Heart right ventricle (tissue), 16 donors: ENCODE results near the gene AGAP2. TPM values are rescaled to one million over a fixed set of nuclear protein-coding genes. Genes with fewer than 3 reads are reported as not detected.
"Not testable (repeated sequence)": the region's sequence is repeated elsewhere in the genome, so short reads cannot be mapped to it uniquely, and the experiment has no call there.

ENCODE experiments used
- ATAC-seq, 8 donors: fragments of 200-7000 bp; cut with Tn5 transposase; one replicate each; pipeline ENCODE4 v1.9.1; 2020; ENCODE audit warnings: mild to moderate bottlenecking in 8 of 8, moderate library complexity in 8 of 8, moderate number of reproducible peaks in 1 of 8
- DNase-seq, 2 donors: peaks; one replicate each; pipeline ENCODE4 v3.0.0-alpha.2; 2020
- H3K27ac ChIP-seq, 10 donors: fragments of 200-600 bp; sonication (generic) in 2 of 10; one replicate each; pipeline versions ENCODE4 v1.5.0 to v1.8.0; 2020 to 2022; ENCODE audit warnings: mild to moderate bottlenecking in 3 of 10
- H3K27me3 ChIP-seq, 7 donors: fragments of 200-600 bp; one replicate each; pipeline ENCODE4 v1.8.0; 2021 to 2022; ENCODE audit warnings: mild to moderate bottlenecking in 2 of 7
- H3K36me3 ChIP-seq, 9 donors: fragments of 200-600 bp; sonication (generic) in 1 of 9; one replicate each; pipeline versions ENCODE4 v1.5.0 to v1.8.0; 2020 to 2022; ENCODE audit warnings: mild to moderate bottlenecking in 2 of 9
- H3K4me1 ChIP-seq, 9 donors: fragments of 200-600 bp; sonication (generic) in 1 of 9; one replicate each; pipeline versions ENCODE4 v1.5.0 to v1.8.0; 2020 to 2022; ENCODE audit warnings: mild to moderate bottlenecking in 4 of 9
- H3K4me3 ChIP-seq, 10 donors: fragments of 200-600 bp; sonication (generic) in 2 of 10; one replicate each; pipeline versions ENCODE4 v1.5.0 to v1.8.0; 2020 to 2022; ENCODE audit warnings: mild to moderate bottlenecking in 7 of 10, moderate library complexity in 2 of 10
- H3K9me3 ChIP-seq, 11 donors: fragments of 200-600 bp in 10 of 11; sonication (generic) in 2 of 11; one replicate each; pipeline versions ENCODE4 v1.5.0 to v1.8.0; 2013 to 2022; ENCODE audit warnings: mild to moderate bottlenecking in 2 of 11, control low read depth in 1 of 11, moderate library complexity in 1 of 11
- WGBS, 2 donors: extraction: QIAGEN DNeasy Blood & Tissue Kit; methylation state at CpG; one replicate each; pipeline ENCODE4 v1.1.7; 2013; ENCODE audit warnings: inconsistent platforms in 1 of 2; 5-methylcytosine and 5-hydroxymethylcytosine counted together
- intact Hi-C, 10 donors: fragments of 100-400 bp; cut with DNase I; formaldehyde crosslinking; loops; one replicate each; pipeline versions ENCODE4 v1.11.1 to v1.14.2; 2022
- polyA plus RNA-seq, 2 donors: library from polyadenylated mRNA; stranded (reverse); fragments of 200-250 nt; gene quantifications; one replicate each; pipeline ENCODE4 v1.2.3, GENCODE V29; 2013
- total RNA-seq, 10 donors: library from RNA; stranded (reverse); fragmentation: NEBNext Ultra II Directional in 3 of 10; extraction: Animal tissue kit (Norgen Biotek cat#: 25700) in 3 of 10; gene quantifications; one replicate each; pipeline versions ENCODE4 v1.2.1 to v1.2.4, GENCODE V29; 2021 to 2023
- TF ChIP-seq, protein P1 (sequence below), 9 donors: fragments of 200-600 bp; sonication (generic) in 2 of 9; IDR thresholded peaks; one replicate each; pipeline versions ENCODE4 v1.5.0 to v1.8.0; 2021 to 2022; ENCODE audit warnings: antibody characterized with exemption in 9 of 9, mild to moderate bottlenecking in 5 of 9, moderate library complexity in 1 of 9
- donor health status: Arrhythmogenic right ventricular cardiomyopathy.
- donor health status: ischemic (EF 13 %, LVEDD 7.1; RV severe dilation, severe dysfunction).
- donor health status: healthy with polysubstance abuse.
- donor health status: DM: no; HTN: yes; CAD: no.
- donor health status: DM: no; HTN: no; CAD: no.
- donor health status: ischemic (EF 25% LVEDD 6.9; RV normal size, moderate dysfunction).
- donor health status: ischemic (EF 25% LVEDD 5.7; RV mildly dilated, moderate dysfunction).
- donor health status: healthy.
- donor health status: DM: yes; HTN: yes; CAD: no.
- donor health status: Ischemic cardiomyopathy.
- donor health status: ischemic (EF 35%, LVEDD 5.7; RV mildly dilated, moderate dysfunction).
- donor health status: nonischemic (EF 11% LVEDD 7.7; RV severe dilation, severe dysfunction).
- donor health status: DM: yes; HTN: yes; CAD: no.
- donor health status: PGD.
- donor health status: ischemic (EF 29% LVEDD 5.4; RV normal size, mild dysfunction).
- donor health status: nonischemic (EF 23%, LVEDD 6.1; RV moderate dilation, normal function).

AGAP2 gene
- total and polyA plus RNA-seq, 12 donors, result 3.4 to 17.3 (median 6.6) TPM

DNA sequence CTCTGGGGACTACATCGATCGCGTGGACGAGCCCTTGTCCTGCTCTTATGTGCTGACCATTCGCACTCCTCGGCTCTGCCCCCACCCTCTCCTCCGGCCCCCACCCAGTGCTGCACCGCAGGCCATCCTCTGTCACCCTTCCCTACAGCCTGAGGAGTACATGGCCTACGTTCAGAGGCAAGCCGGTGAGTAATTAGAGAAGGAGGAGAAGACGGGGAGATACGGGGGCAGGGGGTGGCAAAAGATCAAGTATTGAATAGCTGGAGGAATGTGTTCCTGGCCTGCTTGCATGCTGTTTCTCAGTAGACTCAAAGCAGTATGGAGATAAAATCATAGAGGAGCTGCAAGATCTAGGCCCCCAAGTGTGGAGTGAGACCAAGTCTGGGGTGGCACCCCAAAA, 22.8 kb downstream of the AGAP2 start:
- WGBS, 2 donors, result 89 to 96% methylated on average over 12 of the region's 12 CpGs

GRCh38 chr12:57715036-57715748, 23.4 kb downstream of the AGAP2 start:
- H3K27me3 ChIP-seq, ATAC-seq, H3K4me1 ChIP-seq, H3K9me3 ChIP-seq, DNase-seq, intact Hi-C loops, H3K4me3 ChIP-seq, H3K27ac ChIP-seq: not testable (repeated sequence)
- 95 to 97% methylated on average over 6 of the region's 6 CpGs for WGBS, 2 donors
- peaks cover 0 to 99% (median 46%) of the 10 kb centered on the region in 9 donors for H3K36me3 ChIP-seq

More for the DNA sequence above, 22.8 kb downstream of the AGAP2 start:
- intact Hi-C loops, result no loop called here
- H3K4me3 ChIP-seq, result no peak overlapping the region
- ATAC-seq, result no peak
- no peak overlapping the region for H3K27ac ChIP-seq
- no peak for DNase-seq
- TF ChIP-seq, protein P1, sequence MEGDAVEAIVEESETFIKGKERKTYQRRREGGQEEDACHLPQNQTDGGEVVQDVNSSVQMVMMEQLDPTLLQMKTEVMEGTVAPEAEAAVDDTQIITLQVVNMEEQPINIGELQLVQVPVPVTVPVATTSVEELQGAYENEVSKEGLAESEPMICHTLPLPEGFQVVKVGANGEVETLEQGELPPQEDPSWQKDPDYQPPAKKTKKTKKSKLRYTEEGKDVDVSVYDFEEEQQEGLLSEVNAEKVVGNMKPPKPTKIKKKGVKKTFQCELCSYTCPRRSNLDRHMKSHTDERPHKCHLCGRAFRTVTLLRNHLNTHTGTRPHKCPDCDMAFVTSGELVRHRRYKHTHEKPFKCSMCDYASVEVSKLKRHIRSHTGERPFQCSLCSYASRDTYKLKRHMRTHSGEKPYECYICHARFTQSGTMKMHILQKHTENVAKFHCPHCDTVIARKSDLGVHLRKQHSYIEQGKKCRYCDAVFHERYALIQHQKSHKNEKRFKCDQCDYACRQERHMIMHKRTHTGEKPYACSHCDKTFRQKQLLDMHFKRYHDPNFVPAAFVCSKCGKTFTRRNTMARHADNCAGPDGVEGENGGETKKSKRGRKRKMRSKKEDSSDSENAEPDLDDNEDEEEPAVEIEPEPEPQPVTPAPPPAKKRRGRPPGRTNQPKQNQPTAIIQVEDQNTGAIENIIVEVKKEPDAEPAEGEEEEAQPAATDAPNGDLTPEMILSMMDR (IDR thresholded peaks at IDR 0.05), result no peak
- no peaks in the 10 kb centered on the region for H3K4me1 ChIP-seq
- peaks cover 0 to 100% (median 51%) of the 10 kb centered on the region in 9 donors for H3K36me3 ChIP-seq
- H3K9me3 ChIP-seq, result peaks cover 0 to 4% (median 0%) of the 10 kb centered on the region in 11 donors
- H3K27me3 ChIP-seq, result no peaks in the 10 kb centered on the region

GRCh38 chr12:57713209-57713608, 25.3 kb downstream of the AGAP2 start:
- no peak for DNase-seq
- TF ChIP-seq, protein P1 (IDR thresholded peaks at IDR 0.05), result no peak

DNA sequence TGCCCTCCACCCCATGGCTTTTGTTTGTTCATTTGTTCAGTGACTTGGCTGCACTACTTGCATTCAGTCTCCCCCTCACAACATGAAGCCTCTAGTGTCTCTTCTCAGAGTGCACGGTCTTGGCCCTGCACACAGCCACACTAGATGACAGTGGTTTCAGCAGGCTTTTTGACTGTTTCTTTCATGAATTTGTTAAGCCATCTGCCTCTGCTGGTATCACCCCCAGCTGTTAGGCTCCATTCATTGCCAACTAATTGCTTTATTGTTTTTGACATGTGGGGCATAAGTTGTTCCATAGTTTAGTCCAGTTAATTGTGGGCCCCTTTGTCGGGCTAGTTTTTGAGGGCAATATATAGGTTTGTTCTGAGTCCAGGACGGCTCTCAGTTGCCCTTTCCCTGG, 25.8 kb downstream of the AGAP2 start:
- ATAC-seq (no peak), DNase-seq (no peak)
- no peaks in the 10 kb centered on the region for H3K4me1 ChIP-seq
- H3K36me3 ChIP-seq, result peaks cover 0 to 97% (median 24%) of the 10 kb centered on the region in 9 donors
- 93 to 95% methylated on average over 3 of the region's 3 CpGs for WGBS, 2 donors
- H3K27me3 ChIP-seq, result no peaks in the 10 kb centered on the region
- intact Hi-C loops, result no loop called here
- no peak overlapping the region for H3K4me3 ChIP-seq
- TF ChIP-seq, protein P1 (IDR thresholded peaks at IDR 0.05), result no peak
- H3K27ac ChIP-seq, result no peak overlapping the region
- H3K9me3 ChIP-seq, result peaks cover 0 to 4% (median 0%) of the 10 kb centered on the region in 11 donors

More at GRCh38 chr12:57713209-57713608, 25.3 kb downstream of the AGAP2 start:
- Histone ChIP-seq H3K27me3 (no peaks in the 10 kb centered on the region), H3K27ac (no peak overlapping the region), H3K9me3 (peaks cover 0 to 4% (median 0%) of the 10 kb centered on the region in 11 donors), H3K36me3 (peaks cover 0 to 97% (median 29%) of the 10 kb centered on the region in 9 donors), H3K4me1 (no peaks in the 10 kb centered on the region), H3K4me3 (no peak overlapping the region)
- WGBS, 2 donors, result 90 to 93% methylated on average over 5 of the region's 5 CpGs
- intact Hi-C loops, result no loop called here
- no peak for ATAC-seq

- TF ChIP-seq, protein P1 (IDR thresholded peaks at IDR 0.05), result no peak
- Histone ChIP-seq H3K4me1 (no peaks in the 10 kb centered on the region), H3K9me3 (peaks cover 0 to 16% (median 6%) of the 10 kb centered on the region in 11 donors), H3K27me3 (no peaks in the 10 kb centered on the region), H3K27ac (no peak overlapping the region), H3K4me3 (no peak overlapping the region), H3K36me3 (peaks cover 0 to 97% (median 14%) of the 10 kb centered on the region in 9 donors)
- intact Hi-C loops, result no loop called here
- WGBS, 2 donors, result 96 to 98% methylated on average over 2 of the region's 2 CpGs
- no peak for ATAC-seq
- DNase-seq, result no peak
These were observed 30.2 kb downstream of the AGAP2 start for GRCh38 chr12:57708296-57708695.
